Esophagus squamous epithelium (tissue), 4 donors: ENCODE measurements around the gene GREB1.

Experiments used
- CTCF ChIP-seq, 6 experiments: fragments of 450-650 bp in 4 of 6; fragments of 200-600 bp in 2 of 6; sonication (generic) in 2 of 6; IDR thresholded peaks; one replicate each; pipeline ENCODE4 v1.5.1; 2016 to 2019; ENCODE audit warnings: antibody characterized with exemption in 6 of 6, mild to moderate bottlenecking in 4 of 6, moderate library complexity in 4 of 6
- POLR2A ChIP-seq, 4 donors: fragments of 450-650 bp; IDR thresholded peaks; one replicate each; pipeline ENCODE4 v1.6.1; 2017; ENCODE audit warnings: antibody characterized with exemption in 4 of 4, mild to moderate bottlenecking in 4 of 4, moderate library complexity in 3 of 4

DNA sequence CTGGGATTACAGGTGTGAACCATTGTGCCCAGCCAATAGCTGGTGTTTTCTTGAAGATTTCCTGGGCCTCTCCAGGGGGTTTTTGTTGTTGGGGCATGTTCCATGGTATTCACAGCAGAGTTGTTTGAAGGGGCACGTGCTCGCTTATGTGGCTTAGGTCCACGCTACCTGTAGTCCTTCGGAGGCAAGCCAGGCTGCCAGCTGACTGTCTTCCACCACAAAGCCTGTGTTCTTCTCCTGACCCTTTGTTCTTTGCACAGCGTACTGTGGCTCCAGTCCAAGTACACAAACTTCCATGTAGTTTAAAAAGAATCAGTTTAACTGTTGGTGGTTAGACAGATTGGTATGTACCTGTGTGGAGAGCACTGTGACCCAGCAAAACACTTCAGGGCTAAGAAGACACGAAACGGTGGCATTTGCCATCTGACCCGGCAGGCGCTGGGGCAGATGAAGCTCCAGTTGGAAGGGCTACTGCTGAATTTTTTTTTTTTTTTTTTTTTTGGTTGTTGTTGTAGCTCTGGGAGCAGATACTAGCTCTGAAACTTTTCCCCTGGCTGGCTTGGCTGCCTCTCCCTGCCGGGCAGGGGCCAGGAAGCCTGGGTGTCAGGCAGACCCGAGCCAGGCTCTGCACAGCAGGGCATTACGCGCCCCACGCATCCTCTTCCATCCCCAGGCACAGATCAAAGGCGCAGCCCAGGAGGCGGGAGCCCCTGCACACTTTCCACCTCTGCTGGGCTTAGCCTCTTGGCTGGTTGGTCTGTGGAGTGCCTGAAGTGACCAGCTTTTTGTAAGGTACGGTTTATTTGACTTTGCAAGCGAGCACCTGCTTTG, 5.7 kb downstream of the GREB1 start:
- no peak for TF ChIP-seq CTCF (IDR thresholded peaks at IDR 0.05)
- no peak for TF ChIP-seq POLR2A (IDR thresholded peaks at IDR 0.05)
